ENCODE data around the gene GPA33.

Gene GPA33

DNA sequence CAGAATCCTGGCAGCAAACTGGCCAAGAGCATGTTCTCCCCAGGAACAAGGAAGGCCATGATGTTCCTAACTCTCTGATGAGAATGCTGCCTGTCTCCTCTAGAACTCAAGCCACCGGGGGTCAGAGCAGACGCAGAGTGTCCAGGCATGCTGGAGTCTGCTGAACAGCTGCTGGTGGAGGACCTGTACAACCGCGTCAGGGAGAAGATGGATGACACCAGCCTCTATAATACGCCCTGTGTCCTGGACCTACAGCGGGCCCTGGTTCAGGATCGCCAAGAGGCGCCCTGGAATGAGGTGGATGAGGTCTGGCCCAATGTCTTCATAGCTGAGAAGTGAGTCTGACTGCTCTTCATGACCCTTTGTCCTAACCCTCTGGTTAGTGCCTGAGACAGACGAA lies 27.0 kb upstream of the GPA33 start:
- no peak for DNase-seq

DNA sequence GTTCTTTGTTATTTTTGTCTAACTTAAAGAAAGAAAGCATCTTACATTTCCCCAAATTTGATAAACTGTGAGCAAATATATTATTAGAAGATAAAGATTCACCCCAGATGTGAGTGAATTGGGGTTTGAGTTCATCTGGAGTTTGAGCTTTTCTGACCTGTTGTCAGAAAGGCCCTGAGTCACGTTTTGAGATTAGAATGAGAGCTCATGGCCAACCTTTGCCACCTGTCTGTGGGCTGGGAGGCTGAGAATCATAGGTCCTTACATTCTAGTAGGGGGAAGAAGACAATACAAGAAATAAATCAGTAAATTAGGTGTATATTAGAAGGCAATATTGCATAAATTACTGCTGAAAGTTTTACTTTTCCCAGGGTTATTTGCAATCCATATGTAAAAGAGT lies 26.0 kb upstream of the GPA33 start:
- DNase-seq: no peak

DNA sequence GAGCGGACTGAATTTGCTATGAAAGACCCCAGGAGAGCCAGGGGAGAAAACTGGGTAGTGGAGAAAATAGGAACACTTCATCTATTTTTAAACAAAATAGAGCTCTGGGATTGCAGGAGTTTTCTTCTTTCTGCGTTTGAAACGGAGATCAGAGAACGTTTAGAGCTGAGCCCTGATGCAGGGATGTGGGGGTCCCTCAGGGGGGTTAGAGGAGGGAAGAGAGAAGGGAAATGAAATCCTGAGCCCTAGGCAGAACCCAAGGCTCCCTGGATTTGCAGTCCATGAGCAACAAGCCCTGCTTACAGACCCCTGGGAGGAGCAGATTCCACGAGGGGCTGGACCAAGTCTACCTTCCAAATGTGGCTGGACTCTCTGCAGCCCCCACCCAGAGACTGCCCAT lies 25.5 kb upstream of the GPA33 start:
- no peak for DNase-seq

DNA sequence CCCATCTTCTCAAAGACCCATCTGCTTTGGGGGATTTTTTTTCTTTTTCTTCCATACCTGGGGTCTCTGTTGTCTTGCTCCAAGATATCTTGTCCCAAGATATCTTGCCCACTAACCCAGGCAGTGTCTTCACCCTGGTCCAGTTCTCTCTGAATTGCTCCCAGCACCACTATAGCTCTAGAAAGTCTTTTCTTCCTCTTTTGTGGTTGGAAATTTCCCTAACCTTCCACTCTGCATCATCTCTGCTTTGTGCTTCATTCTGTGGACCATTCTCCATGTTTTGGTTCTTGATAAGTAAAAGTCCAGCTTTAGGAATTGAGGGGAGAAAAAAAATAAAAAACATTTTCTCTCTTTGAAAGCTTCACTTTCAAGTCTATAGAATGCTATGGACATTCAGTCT lies 24.5 kb upstream of the GPA33 start:
- no peak for DNase-seq

DNA sequence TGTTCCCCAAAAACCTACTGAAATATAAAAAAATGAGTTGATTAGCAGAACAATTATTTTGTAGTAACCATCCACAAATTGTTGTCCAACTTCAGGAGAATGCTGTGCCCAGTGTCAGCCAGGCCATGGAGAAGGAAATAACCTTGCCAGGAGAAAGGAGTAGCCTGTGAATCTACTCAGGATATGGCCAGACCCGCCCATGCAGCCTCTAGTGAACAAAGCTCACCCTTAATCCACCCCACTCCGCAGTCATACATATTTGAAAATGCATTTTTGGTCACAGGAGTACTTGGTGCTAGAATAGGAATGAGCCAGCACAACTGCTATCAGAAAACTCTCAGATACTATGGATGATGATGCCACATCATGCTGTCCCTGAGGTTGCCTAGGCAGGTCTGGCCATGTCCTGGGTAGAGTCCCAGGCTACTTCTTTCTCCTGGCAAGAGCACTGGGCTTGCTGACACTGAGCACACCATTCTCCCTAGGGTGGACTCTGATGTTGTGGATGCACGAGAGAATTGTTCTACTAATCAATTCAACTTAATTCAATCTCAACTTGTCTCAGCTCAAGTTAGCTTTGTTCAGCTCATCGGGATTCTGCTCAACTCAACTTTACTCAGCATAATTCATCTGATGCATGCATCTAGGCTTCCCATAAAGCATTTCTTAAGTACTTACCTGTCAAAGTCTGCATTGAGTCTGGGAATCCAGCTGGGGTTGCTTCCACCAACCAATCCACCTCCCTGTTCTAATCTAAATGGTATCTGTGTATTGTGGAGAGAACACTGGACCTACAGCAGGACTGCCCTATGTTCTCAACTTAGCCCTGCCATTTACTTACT lies 21.9 kb upstream of the GPA33 start:
- DNase-seq: no peak

DNA sequence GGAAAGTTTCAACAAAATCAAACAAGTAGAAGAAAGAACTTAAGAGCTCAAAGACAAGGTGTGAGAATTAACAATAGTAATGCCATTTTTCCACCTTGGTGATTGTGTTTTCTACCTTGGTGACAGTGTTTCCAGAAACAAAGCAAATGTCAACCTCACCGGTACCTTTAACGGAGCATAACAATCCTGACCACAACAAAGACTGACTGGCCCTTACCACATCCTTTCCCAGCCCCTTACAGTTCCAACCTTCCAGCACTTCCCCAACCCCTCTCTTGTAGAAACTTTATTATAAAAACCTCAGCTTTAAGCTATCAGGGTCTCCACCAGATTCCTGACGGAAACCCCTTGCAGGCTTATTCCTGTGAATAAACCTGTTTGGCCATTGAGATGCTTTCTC lies 20.4 kb upstream of the GPA33 start:
- no peak for DNase-seq

DNA sequence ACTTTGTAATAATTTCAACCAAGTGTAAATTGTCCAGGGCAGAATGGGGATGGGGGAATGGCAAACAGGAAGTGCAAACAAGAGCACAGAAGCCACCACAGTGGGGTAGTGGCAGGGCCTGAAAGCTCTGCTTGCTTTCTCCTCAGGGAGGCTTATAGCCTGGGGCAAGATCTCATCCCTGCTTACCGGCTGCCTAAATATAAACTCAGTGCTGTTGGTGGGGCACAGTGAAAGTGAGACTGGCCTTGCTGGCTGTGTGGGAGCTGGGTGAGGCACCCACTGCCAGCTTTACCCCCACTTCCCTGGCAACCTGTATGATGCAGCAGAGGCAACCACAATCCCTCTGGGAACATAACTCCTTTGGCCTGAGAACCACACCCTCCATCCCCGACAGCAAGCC lies 18.9 kb upstream of the GPA33 start:
- peak; percentile 86 for DNase-seq

DNA sequence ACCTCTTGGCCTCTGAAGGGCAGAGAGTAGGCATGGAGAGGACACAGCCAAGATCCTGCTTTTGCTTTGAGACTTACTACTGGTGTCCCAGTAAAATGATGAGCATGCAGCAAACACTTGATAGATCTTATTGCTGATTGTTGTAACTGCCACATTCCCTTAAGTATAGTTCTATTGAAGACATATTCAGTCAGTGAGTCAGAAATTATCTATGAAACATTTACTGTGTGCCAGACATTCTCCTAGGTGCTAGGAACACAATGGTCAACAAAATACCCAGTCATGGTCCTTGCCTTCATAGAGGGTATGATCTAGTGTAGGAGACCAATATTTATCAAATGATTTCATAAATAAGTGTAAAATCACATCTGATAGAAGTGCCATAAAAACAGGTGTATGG lies 17.3 kb upstream of the GPA33 start:
- no peak for DNase-seq

DNA sequence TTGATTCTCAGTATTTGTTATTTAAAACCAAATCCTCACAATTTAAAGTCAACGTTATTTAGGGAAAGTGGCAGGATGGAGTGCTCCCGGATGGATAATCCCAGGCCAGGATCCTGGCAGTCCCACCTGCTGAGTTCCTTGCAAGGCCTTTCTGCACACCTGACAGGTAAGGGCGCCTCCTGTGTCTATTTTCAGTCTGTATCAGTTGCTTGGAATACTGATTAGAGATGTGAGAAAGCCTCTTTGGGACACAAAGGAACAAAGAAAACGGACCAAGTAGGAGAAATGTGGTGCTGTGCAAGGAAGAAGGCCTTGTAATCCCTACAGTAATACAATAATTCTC lies 15.9 kb upstream of the GPA33 start:
- no peak for DNase-seq

DNA sequence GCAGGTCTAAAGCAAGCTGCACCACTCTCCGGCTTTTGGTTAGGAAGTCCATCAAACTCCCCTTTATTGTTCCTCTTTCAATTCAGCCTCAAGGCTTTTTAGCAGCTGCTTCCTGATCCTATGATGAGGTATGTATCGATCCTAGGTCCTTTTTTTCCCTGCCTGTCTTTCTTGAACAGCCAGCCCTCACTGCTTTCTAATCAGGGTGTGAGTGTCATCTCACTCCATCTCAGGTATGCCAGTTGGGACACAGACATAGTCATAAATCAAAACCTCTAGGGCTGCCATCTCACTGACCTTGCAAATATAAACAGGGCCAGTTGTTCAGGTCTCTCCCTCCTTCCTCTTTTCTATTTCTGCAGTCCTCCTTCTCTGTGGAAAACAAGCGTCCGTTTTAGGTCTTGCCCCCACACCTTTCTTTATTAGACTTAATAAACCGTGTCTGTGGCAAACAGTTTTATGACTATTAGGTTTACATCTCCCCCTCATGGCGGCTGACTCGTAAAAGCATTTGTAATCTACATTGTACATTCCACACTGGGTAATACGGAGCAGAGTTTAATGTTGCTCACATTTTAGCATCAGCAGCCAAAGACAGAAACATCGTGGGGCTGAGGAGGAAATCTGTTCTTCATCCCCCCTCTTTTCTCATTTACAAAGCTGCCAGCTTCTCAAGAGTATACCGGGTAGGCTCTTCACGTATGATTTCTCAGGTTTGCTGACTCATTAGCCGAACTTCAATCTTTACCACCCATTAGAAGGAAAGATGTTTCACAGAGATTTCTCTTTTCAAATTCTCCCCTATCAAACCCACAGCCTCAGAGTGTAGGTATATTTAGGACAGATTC lies 15.3 kb upstream of the GPA33 start:
- DNase-seq: no peak

DNA sequence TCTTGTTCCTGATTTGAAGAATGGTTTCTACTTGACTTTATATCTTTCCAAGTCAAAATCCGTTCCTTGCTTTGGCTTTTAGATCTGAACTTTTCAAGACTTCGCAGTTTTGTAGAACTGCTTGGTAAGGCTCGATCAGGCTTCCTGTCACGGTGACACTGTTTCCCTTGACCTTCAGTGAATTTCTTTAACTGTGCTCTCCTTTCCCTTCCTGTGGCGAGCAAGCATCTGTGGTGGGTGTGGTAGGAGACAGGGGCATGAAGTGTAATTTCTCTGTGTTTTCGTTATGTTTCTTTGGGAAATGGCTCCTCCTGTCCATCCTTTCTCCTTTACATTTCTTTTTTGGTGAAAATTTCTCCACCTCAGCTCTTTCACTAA lies 14.1 kb upstream of the GPA33 start:
- DNase-seq: no peak

DNA sequence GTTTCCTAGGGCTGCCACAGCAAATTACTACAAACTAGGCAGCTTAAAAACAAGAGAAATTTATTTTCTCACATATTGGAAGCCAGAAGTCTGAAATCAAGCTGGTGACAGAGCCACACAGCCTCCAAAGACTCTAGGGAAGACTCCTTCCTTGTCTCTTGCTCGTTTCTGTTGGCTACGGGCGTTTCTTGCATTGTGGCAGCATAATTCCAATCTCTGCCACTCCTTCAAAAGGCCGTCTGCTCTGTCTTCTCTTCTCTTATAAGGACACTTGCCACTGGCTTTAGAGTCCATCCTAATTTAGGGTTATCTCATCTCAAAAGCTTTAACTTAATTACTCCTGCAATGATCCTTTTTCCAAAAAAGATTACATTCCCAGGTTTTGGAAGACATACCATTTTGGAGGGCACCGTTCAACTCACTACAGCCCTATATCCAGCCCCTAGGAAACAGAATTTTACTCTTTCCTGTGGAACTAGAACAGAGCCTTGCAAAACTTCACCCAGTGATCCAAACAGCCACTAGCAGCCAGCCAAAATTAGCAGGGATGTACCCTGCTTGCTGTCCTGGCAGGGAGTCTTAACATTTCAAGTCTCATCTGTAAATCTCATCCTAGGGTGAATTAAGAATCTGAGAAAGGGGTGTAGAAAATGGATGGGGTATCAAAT lies 12.9 kb upstream of the GPA33 start:
- no peak for DNase-seq

DNA sequence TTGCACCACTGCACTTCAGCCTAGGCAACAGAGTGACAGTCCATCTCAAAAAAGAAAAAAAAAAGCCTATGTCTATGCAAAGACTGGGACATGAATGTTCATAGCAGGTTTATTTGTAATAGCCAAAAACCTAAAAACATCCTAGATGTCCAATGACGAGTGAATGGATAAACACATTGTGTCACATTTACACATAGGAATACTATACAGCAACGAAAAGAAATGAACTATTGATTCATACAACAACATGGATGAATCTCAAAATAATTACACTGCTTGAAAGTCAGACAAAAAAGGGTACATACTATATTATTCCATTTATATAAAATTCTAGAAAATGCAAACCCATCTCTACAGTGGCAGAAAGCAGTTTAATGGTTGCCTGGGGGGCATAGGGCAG lies 11.6 kb upstream of the GPA33 start:
- no peak for DNase-seq

DNA sequence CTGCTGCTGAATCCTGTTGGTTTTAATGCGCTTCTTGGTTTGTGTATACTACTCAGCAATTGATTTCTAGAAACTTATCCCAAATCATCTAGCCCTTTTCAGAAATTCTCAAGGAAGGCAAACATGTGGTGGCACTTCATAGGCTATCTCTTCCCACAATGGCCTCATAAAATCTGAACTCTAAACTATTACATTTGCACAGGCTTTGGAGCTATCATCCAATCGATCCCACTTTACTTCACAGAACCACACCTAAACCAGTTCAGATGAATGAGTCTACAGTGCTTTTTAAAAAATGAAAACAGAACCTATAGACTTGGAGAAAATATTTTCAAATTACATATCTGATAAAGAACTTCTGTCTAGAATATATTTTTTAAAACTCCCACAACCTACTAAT lies 10.6 kb upstream of the GPA33 start:
- DNase-seq: no peak

DNA sequence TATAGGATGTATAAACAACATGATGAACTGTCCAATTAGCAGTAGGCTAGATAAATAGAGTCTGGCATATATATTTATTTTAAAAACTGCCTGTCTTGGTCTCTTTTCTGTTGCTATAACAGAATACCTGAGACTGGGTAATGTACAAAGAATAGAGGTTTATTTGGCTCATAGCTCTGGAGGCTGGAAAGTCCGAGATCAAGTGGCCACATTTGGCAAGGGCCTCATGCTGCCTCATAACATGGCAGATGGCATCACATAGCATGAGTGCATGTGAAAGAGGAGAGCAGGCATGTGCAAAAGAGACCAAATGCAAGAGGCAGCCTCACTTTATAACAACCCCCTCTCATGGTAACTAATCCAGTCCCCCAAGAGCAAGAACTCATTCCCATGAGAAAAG lies 9.7 kb upstream of the GPA33 start:
- no peak for DNase-seq

DNA sequence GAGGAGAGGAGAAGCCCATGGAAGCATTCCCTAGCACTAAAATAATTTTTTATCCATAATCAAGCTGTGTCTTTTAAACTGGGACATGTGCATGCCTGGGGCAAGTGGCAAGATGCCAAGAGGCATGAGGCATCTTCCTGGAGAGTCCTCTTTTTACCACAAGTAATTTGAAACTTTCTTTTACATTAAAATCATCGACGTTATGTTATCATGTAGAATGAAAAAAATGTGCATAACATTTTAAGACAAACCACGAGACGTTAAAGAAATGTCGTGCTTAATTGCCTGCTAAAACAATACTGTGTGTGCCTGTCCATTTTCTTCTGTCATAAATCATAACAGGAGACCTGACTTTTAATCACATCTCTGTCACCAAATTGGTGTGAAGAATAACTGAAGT lies 5.2 kb upstream of the GPA33 start:
- DNase-seq: peak; percentile 9

DNA sequence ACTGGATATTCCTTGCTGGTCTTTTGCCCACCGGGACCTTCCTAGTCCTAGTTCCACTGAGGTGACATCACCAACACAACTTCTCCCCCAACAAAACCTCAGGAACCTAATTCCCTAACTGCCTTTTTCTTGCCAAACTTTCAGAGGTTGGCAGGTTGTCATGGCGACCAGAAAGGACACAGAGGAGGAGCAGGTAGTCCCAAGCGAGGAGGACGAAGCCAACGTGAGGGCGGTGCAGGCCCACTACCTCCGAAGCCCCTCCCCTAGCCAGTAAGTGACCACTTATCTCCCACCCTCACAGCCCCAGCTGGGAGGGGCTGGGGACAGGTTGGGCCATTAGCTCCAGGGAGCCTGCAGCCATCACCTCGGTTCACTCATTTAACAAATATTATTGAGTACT lies 4.5 kb upstream of the GPA33 start:
- no peak for DNase-seq

DNA sequence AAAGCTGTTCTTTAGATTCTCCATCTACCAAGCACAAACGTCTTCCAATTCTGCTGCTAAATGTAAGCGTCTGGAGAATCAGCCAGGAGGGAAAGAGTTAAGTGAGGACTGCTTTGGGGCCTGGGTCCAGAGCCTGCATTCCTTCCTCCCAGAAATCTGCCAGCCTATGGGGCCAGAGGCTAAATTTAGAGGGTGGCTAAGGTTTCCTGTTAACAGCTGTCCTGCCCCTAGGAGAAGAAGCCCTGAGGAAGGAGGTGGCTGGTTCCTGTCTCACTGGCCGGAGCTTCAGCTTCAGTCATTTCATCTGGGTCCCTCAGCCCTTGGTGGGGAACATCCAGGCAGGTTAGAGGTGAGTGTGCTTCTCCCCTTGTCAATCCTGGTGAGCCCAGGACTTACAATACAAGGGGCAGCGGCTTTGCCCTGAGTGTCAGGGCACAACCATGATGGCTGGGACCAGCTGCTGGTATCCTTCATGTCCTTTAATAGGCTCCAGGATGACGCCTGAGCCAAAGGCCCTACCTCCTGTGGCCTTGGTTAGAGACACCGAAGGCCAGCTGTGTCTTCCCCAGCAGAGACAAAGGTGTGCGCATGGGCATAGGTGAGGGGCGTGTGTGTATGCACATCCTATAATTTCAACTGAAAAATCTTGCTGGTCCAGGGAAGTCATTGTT lies 3.8 kb upstream of the GPA33 start, which contains the start of gene STYXL2:
Gene STYXL2 (plus strand): TSS at position 230 of the 671 bp plus-strand sequence. CDS start 775 bp downstream, outside the sequence.
- DNase-seq: no peak

DNA sequence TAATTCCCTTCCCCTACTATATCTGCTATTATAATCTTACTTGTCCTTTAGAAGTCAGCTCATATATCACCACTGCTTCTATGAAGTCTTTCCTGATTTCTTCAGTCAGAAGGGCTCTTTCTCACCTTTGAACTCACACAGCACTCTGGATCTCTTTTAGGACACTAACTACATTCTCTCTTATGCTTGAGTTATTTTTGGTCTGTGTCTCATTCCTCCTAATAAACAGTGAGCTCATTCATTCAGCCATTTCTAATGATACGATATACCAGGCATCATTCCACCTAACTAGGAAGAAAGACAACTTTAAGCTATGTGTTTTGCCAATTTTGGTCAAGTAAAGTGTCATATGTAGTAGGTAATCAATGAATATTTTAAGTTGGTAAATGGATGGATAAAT lies 2.5 kb upstream of the GPA33 start:
- no peak for DNase-seq

DNA sequence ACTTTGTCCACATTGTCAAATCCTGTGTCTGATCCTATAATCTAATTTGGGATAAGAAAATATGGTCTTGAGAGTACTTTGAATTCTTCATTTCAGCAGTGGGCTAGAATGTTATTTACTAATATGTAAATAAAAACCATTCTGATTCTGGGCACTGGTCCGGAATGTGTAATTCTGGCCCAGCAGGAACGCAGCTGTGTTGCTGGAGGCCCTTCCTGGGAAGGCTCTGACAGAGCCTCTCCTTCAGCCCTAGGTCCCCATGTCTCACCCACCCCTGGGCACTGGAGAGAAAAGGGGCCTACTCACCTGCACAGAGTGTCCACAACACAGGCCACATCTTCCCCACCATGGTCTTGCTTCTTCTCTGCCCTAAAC lies 251 bp downstream of the GPA33 start:
- no peak for DNase-seq

DNA sequence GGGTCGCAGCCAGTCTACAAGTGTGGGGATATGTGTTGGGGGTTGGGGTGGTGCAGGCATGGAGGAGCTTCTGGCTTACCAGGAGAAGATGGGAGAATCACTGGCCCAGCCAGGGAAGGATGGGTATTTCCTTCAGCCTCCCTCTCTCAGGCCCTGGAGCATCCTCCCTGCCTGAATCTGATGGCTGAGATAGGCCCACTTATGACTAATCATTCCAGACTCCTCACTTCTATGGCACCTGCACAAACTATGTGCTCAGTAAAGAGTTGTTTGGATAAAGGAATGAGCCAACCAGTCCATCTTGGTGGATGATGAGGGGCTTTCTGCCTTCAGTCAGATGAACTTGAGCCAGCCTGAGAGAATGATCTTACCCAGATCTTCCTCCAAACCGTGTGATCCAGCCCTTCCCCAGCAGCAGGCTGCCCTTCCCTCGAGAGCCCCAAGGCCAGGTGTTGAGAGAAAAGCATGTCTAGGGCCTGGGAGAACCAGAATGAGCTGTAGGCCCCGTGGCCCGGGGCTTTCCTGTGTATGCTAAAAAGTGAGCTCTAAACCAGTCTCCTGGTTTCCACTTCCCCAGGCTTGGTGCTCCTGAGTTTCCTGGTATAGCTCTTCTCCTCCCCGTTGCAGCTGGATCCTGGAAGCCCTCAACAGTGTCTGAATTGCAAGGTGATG lies 1.3 kb downstream of the GPA33 start:
- DNase-seq: no peak

DNA sequence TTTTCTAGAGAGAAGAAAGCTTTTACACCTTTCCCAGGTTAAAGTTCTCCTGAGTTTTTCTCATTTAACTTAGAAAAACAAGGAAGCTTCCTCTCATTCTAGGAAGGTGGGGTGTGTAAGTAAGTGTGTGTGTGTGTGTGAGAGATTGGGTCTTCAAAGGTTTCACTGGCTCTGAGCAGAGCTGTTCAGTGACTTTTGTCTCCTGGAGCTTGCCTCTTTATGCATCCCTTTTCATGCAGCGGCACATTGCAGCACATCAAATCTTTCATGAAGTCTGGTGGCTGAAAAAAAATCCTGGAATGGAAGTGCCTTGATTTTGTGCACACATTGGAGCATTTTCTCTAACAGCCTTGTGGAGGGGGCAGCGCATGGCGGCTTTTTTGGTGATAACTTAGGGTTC lies 3.4 kb downstream of the GPA33 start:
- no peak for DNase-seq

DNA sequence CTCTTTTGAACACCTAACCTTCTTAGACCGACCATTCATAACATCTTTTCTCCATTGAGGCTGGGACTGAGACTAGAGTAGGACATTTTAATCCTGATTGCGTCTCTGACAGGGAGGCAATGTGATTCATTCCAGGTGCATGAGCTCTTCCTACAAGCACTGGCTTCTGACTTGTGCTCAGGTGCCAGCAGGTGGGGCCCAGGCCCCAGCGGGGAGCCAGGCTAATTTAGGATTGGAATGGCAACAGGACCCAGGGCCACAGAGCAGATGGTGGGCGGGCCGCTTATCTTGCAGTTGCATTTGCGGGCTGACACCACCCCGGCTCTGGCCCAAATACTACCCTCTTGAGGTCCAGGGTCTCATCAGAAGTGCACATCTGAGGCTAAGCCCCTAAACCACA lies 4.1 kb downstream of the GPA33 start:
- DNase-seq: no peak
